GM12878 (cell line): ENCODE measurements around the gene STAM2. TPM values are rescaled to one million over a fixed set of nuclear protein-coding genes. Genes with fewer than 3 reads are reported as not detected.
"Not testable (repeated sequence)": the region's sequence is repeated elsewhere in the genome, so short reads cannot be mapped to it uniquely, and the experiment has no call there.

Experiments used
- ATAC-seq: fragments of 200-7000 bp; cut with Tn5 transposase; 3 replicates; pipeline ENCODE4 v1.9.1; 2020; ENCODE audit warnings: mild to moderate bottlenecking, moderate library complexity
- BruUV-seq: library from RNA; stranded (reverse); fragments of 400-500 nt; replicated peaks from 2 replicates; lab custom pipeline; 2021; lab: Mats Ljungman, UMichigan
- CTCF ChIA-PET: fragments of 300-600 bp; sonication (Branson Sonifier 250); formaldehyde crosslinking; extraction: SDS; loops from one replicate; lab custom pipeline; 2021; ENCODE audit warnings: inconsistent platforms; lab: Yijun Ruan, JAX
- POLR2A ChIA-PET: fragments of 350-600 bp; formaldehyde crosslinking; extraction: SDS; loops from one replicate; lab custom pipeline; 2021; ENCODE audit warnings: inconsistent platforms; lab: Charles Lee
- RAD21 ChIA-PET: fragments of 300-600 bp; sonication (Branson Sonifier 250); formaldehyde crosslinking; loops from one replicate; lab custom pipeline; 2023; ENCODE audit warnings: antibody characterized with exemption; ENCODE audit not compliant: unreplicated experiment; lab: Charles Lee
- SMC1A ChIA-PET: fragments of 300-600 bp; sonication (Branson Sonifier 250); formaldehyde crosslinking; loops from one replicate; lab custom pipeline; 2023; ENCODE audit not compliant: unreplicated experiment, uncharacterized antibody; lab: Charles Lee
- DNase-seq: peaks from one replicate; pipeline ENCODE4 v3.0.0-alpha.2; 2011; ENCODE audit warnings: low read depth, low spot score
- FAIRE-seq: peaks from 3 replicates; lab custom pipeline; 2011; peaks lifted over from hg19 to GRCh38; lab: Jason Lieb, UNC
- H2AFZ ChIP-seq: 2 replicates; pipeline ENCODE4 v1.6.0; 2011; ENCODE audit warnings: low read depth, low read length, control low read depth; ENCODE audit not compliant: control insufficient read depth
- H3K27ac ChIP-seq: 2 replicates; pipeline ENCODE4 v1.5.1; 2011; ENCODE audit warnings: control low read depth; ENCODE audit not compliant: control insufficient read depth, insufficient read depth
- H3K27me3 ChIP-seq, 2 experiments: replicated peaks in 1 of 2; 2 replicates each; pipeline versions ENCODE4 v1.6.0 to v1.6.1; 2011; ENCODE audit warnings: low read length in 1 of 2; ENCODE audit not compliant: control insufficient read depth in 2 of 2, insufficient read depth in 2 of 2
- H3K36me3 ChIP-seq, 2 experiments: 2 replicates each; pipeline ENCODE4 v1.5.1; 2011; ENCODE audit warnings: low read length in 1 of 2; ENCODE audit not compliant: control insufficient read depth in 2 of 2, insufficient read depth in 2 of 2
- H3K4me1 ChIP-seq: 2 replicates; pipeline ENCODE4 v1.6.1; 2011; ENCODE audit warnings: mild to moderate bottlenecking, low read length, moderate library complexity, mixed read lengths; ENCODE audit not compliant: control insufficient read depth, insufficient read depth
- H3K4me2 ChIP-seq: 2 replicates; pipeline ENCODE4 v1.6.0; 2011; ENCODE audit warnings: control low read depth; ENCODE audit not compliant: control insufficient read depth, insufficient read depth
- H3K4me3 ChIP-seq: fragments of 200-600 bp; sonication (generic); 2 replicates; pipeline ENCODE4 v1.5.1; 2016
- H3K79me2 ChIP-seq: 2 replicates; pipeline ENCODE4 v1.6.0; 2011; ENCODE audit warnings: low read length; ENCODE audit not compliant: control insufficient read depth, insufficient read depth
- H3K9ac ChIP-seq: 2 replicates; pipeline ENCODE4 v1.8.0; 2011; ENCODE audit warnings: low read length, control low read depth, mixed read lengths; ENCODE audit not compliant: control insufficient read depth, insufficient read depth
- H3K9me3 ChIP-seq: replicated peaks from 3 replicates; pipeline ENCODE4 v1.5.1; 2011; ENCODE audit warnings: mild to moderate bottlenecking, low read length; ENCODE audit not compliant: control insufficient read depth, insufficient read depth
- H4K20me1 ChIP-seq: 2 replicates; pipeline ENCODE4 v1.6.0; 2011; ENCODE audit not compliant: control insufficient read depth, insufficient read depth
- RUNX3 ChIP-seq: IDR thresholded peaks from 2 replicates; pipeline ENCODE4 v1.6.1; 2012; ENCODE audit warnings: low read length, inconsistent platforms
- SMAD1 ChIP-seq: fragments of 450-650 bp; IDR thresholded peaks from 2 replicates; pipeline ENCODE4 v1.6.1; 2018; ENCODE audit warnings: mild to moderate bottlenecking, low read depth; ENCODE audit not compliant: partially characterized antibody
- ZSCAN29 ChIP-seq: fragments of 450-650 bp; IDR thresholded peaks from 2 replicates; pipeline ENCODE4 v1.6.1; 2017; ENCODE audit warnings: mild to moderate bottlenecking, moderate library complexity
- WGBS: methylation state at CpG from one replicate; pipeline ENCODE4 v1.1.6; 2016; ENCODE audit warnings: low lambda C conversion rate; ENCODE audit not compliant: insufficient replicate concordance, insufficient coverage; ENCODE audit errors: missing lambda C conversion rate; 5-methylcytosine and 5-hydroxymethylcytosine counted together
- in situ Hi-C: fragments of 300-500 bp; cut with MboI; formaldehyde crosslinking; loops from 9 replicates; pipeline ENCODE4 v1.14.3; 2018; ENCODE audit warnings: mixed read lengths
- intact Hi-C: fragments of 100-400 bp; cut with micrococcal nuclease; formaldehyde crosslinking; loops from one replicate; pipeline ENCODE4 v1.14.2; 2022; ENCODE audit not compliant: unreplicated experiment
- polyA plus RNA-seq, 11 experiments: library from polyadenylated mRNA; depleted of rRNA in 4 of 11; unstranded in 6 of 11; stranded (reverse) in 5 of 11; fragments of >200 nt; fragmentation: Nextera tagmentation in 4 of 11; fragmentation: Illumina TruSeq in 1 of 11; extraction: Ambion mirVana in 4 of 11; extraction: Trizol in 1 of 11; gene quantifications; 1 replicate in 1 of 11; 2 replicates in 10 of 11; pipeline versions ENCODE4 v1.2.1 to v1.2.3, GENCODE V29; 2011 to 2016; ENCODE audit warnings: inconsistent platforms in 2 of 11, missing spikeins in 2 of 11, low read depth in 1 of 11
- total RNA-seq, 4 experiments: library from RNA; depleted of rRNA in 3 of 4; stranded (reverse); fragments of >200 nt in 3 of 4; fragmentation: Illumina TruSeq in 1 of 4; extraction: Trizol in 1 of 4; gene quantifications; 2 replicates each; pipeline versions ENCODE4 v1.2.1 to v1.2.3, GENCODE V29; 2013 to 2021
- TF ChIP-seq, protein P1 (sequence below): fragments of 450-650 bp; IDR thresholded peaks from 2 replicates; pipeline ENCODE4 v1.6.1; 2017; ENCODE audit warnings: mild to moderate bottlenecking, moderate library complexity
- TF ChIP-seq, protein P2 (sequence below): IDR thresholded peaks from 2 replicates; pipeline ENCODE4 v1.6.1; 2012; ENCODE audit warnings: low read depth, low read length, improper control_type of control experiment

STAM2 gene
- total and polyA plus RNA-seq, 10 of the 15 experiments (the other 5 are each of a cell fraction or from before 2014, with no cell fraction given), result 4.4 to 21.6 (median 16.2) TPM

DNA sequence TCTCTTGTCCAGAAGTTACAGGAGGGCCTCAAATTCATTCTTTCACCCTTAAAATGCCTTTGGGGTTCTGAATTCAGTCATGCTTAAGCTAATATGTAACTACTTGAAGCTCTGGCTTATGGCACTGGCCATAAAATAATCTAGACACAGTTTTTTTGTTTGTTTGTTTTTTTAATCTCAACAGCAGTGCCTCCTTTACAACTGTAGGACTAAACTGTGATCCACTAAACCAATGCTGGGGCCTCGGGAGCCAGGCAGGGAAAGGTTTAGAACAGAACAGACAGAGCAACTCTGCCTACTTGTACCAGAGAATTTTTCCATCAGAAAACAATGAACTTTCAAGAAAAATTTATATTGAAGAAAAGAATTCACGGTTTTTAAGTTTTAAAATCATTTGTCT is 1.7 kb downstream of the STAM2 start (continued):
- TF ChIP-seq, protein P1, sequence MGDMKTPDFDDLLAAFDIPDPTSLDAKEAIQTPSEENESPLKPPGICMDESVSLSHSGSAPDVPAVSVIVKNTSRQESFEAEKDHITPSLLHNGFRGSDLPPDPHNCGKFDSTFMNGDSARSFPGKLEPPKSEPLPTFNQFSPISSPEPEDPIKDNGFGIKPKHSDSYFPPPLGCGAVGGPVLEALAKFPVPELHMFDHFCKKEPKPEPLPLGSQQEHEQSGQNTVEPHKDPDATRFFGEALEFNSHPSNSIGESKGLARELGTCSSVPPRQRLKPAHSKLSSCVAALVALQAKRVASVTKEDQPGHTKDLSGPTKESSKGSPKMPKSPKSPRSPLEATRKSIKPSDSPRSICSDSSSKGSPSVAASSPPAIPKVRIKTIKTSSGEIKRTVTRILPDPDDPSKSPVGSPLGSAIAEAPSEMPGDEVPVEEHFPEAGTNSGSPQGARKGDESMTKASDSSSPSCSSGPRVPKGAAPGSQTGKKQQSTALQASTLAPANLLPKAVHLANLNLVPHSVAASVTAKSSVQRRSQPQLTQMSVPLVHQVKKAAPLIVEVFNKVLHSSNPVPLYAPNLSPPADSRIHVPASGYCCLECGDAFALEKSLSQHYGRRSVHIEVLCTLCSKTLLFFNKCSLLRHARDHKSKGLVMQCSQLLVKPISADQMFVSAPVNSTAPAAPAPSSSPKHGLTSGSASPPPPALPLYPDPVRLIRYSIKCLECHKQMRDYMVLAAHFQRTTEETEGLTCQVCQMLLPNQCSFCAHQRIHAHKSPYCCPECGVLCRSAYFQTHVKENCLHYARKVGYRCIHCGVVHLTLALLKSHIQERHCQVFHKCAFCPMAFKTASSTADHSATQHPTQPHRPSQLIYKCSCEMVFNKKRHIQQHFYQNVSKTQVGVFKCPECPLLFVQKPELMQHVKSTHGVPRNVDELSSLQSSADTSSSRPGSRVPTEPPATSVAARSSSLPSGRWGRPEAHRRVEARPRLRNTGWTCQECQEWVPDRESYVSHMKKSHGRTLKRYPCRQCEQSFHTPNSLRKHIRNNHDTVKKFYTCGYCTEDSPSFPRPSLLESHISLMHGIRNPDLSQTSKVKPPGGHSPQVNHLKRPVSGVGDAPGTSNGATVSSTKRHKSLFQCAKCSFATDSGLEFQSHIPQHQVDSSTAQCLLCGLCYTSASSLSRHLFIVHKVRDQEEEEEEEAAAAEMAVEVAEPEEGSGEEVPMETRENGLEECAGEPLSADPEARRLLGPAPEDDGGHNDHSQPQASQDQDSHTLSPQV, result no peak
- no peak for TF ChIP-seq SMAD1
- TF ChIP-seq ZSCAN29, result no peak
- TF ChIP-seq, protein P2, sequence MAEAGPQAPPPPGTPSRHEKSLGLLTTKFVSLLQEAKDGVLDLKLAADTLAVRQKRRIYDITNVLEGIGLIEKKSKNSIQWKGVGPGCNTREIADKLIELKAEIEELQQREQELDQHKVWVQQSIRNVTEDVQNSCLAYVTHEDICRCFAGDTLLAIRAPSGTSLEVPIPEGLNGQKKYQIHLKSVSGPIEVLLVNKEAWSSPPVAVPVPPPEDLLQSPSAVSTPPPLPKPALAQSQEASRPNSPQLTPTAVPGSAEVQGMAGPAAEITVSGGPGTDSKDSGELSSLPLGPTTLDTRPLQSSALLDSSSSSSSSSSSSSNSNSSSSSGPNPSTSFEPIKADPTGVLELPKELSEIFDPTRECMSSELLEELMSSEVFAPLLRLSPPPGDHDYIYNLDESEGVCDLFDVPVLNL, result no peak
- no peak for TF ChIP-seq RUNX3

DNA sequence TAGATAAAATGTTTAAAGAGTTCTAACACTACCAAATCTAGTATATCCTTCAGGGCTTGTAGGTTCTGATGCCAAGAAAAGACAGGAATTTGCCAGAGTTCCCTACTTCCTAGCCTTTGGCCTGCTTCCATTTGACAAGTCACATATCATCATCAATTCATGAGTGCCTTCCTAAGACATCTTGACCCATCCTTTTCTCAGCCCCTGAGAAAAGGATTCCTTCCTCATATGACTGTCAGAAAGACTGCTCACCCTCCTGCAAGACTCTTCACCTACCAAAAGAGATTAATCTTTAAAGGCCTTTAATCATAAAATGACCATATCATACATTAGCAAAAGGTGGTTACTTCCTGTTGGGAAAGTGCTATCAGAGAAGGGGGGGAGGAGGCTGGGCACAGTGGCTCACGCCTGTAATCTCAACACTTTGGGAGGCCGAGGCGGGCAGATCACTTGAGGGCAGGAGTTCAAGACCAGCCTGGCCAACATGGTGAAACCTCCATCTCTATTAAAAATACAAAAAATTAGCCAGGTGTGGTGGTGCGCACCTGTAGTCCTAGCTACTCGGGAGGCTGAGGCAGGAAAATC is 3.3 kb downstream of the STAM2 start:
- ATAC-seq, H3K9me3 ChIP-seq, H2AFZ ChIP-seq, H4K20me1 ChIP-seq, H3K36me3 ChIP-seq, H3K27me3 ChIP-seq, H3K4me1 ChIP-seq, in situ Hi-C loops, FAIRE-seq, DNase-seq: not testable (repeated sequence)
- peaks cover 77% of the 10 kb centered on the region for H3K79me2 ChIP-seq
- H3K4me3 ChIP-seq, result peak overlapping the region; percentile 39; the same call in 1 of the 2 replicates
- peak overlapping the region; percentile 73 for H3K27ac ChIP-seq
- ChIA-PET POLR2A (interaction anchor here (0.7 to 3.0 kb wide), 2 partner anchors 16 to 456 kb away, joined by 4 to 10 read pairs; no protein-coding TSS in a partner anchor), RAD21 (interaction anchor here (0.8 to 1.6 kb wide), 4 partner anchors 17 to 134 kb away, joined by 3 read pairs; no protein-coding TSS in a partner anchor), SMC1A (interaction anchor here (1.0 to 3.4 kb wide), 8 partner anchors 10 to 463 kb away, joined by 3 to 20 read pairs (median 8); no protein-coding TSS in a partner anchor), CTCF (interaction anchor here (1.6 to 1.9 kb wide), 2 partner anchors 135 to 555 kb away, joined by 3 to 10 read pairs; no protein-coding TSS in a partner anchor)
- intact Hi-C loops, result loop anchor here (10.0 kb wide), 1 partner anchor 293 kb away; no protein-coding TSS in a partner anchor
- peak overlapping the region; percentile 64; the same call in 1 of the 2 replicates for H3K4me2 ChIP-seq
- H3K9ac ChIP-seq, result peak overlapping the region; percentile 47; the same call in 1 of the 2 replicates
- 99% methylated on average over 5 of the region's 5 CpGs for WGBS
- BruUV-seq, result TSS peak; percentile 19
